ENCODE results near the gene ACVR1C. TPM values are rescaled to one million over a fixed set of nuclear protein-coding genes. Genes with fewer than 3 reads are reported as not detected.

The ACVR1C gene
- total RNA-seq, 2 donors from 2014 or later: 0.41 TPM; not detected in 1

GRCh38 chr2:157492189-157492773, 136.4 kb downstream of the ACVR1C start:
- no peak overlapping the region for H3K27ac ChIP-seq
- no peak overlapping the region for H3K4me3 ChIP-seq
- DNase-seq (ENCODE audit: low spot score): no peak
- no peak for ATAC-seq (ENCODE audit: insufficient number of reproducible peaks, low FRiP score, low read depth)
- no peaks in the 10 kb centered on the region for H3K9me3 ChIP-seq
- peak; percentile 40 for TF ChIP-seq CTCF (IDR thresholded peaks at IDR 0.05)
- H3K36me3 ChIP-seq: no peaks in the 10 kb centered on the region
- no peaks in the 10 kb centered on the region for H3K27me3 ChIP-seq (replicated peaks; ENCODE audit: insufficient read depth)
- H3K4me1 ChIP-seq (ENCODE audit: control insufficient read depth in 1 of 2, low read depth in 2 of 2): no peaks in the 10 kb centered on the region

GRCh38 chr2:157489983-157490382, 138.7 kb downstream of the ACVR1C start:
- TF ChIP-seq CTCF (IDR thresholded peaks at IDR 0.05): no peak
- no peak for DNase-seq (ENCODE audit: low spot score)
- Histone ChIP-seq H3K9me3 (no peaks in the 10 kb centered on the region), H3K36me3 (no peaks in the 10 kb centered on the region), H3K27ac (no peak overlapping the region), H3K4me1 (ENCODE audit: control insufficient read depth in 1 of 2, low read depth in 2 of 2) (no peaks in the 10 kb centered on the region), H3K27me3 (replicated peaks; ENCODE audit: insufficient read depth) (no peaks in the 10 kb centered on the region), H3K4me3 (no peak overlapping the region)
- ATAC-seq (ENCODE audit: insufficient number of reproducible peaks, low FRiP score, low read depth): no peak

GRCh38 chr2:157488877-157489276, 139.8 kb downstream of the ACVR1C start:
- no peak overlapping the region for H3K4me3 ChIP-seq
- H3K27me3 ChIP-seq (replicated peaks; ENCODE audit: insufficient read depth): no peaks in the 10 kb centered on the region
- no peak overlapping the region for H3K27ac ChIP-seq
- no peaks in the 10 kb centered on the region for H3K36me3 ChIP-seq
- H3K4me1 ChIP-seq (ENCODE audit: control insufficient read depth in 1 of 2, low read depth in 2 of 2): no peaks in the 10 kb centered on the region
- no peak for ATAC-seq (ENCODE audit: insufficient number of reproducible peaks, low FRiP score, low read depth)
- DNase-seq (ENCODE audit: low spot score): no peak
- H3K9me3 ChIP-seq: no peaks in the 10 kb centered on the region
- no peak for TF ChIP-seq CTCF (IDR thresholded peaks at IDR 0.05)

- Histone ChIP-seq H3K4me3 (no peak overlapping the region), H3K27me3 (replicated peaks; ENCODE audit: insufficient read depth) (no peaks in the 10 kb centered on the region), H3K9me3 (no peaks in the 10 kb centered on the region), H3K27ac (no peak overlapping the region), H3K4me1 (ENCODE audit: control insufficient read depth in 1 of 2, low read depth in 2 of 2) (no peaks in the 10 kb centered on the region), H3K36me3 (no peaks in the 10 kb centered on the region)
- DNase-seq (ENCODE audit: low spot score): no peak
- TF ChIP-seq CTCF (IDR thresholded peaks at IDR 0.05): no peak
- ATAC-seq (ENCODE audit: insufficient number of reproducible peaks, low FRiP score, low read depth): no peak
Observed at GRCh38 chr2:157487747-157488146, 140.9 kb downstream of the ACVR1C start.

- no peak for ATAC-seq (ENCODE audit: insufficient number of reproducible peaks, low FRiP score, low read depth)
- H3K4me3 ChIP-seq: no peak overlapping the region
- H3K9me3 ChIP-seq: no peaks in the 10 kb centered on the region
- no peak for TF ChIP-seq CTCF (IDR thresholded peaks at IDR 0.05)
- no peak overlapping the region for H3K27ac ChIP-seq
- no peak for DNase-seq (ENCODE audit: low spot score)
- H3K4me1 ChIP-seq (ENCODE audit: control insufficient read depth in 1 of 2, low read depth in 2 of 2): no peaks in the 10 kb centered on the region
- H3K36me3 ChIP-seq: no peaks in the 10 kb centered on the region
- H3K27me3 ChIP-seq (replicated peaks; ENCODE audit: insufficient read depth): no peaks in the 10 kb centered on the region
Observed at GRCh38 chr2:157487271-157487610, 141.4 kb downstream of the ACVR1C start.

Measured in thoracic aorta (tissue), 2 donors.